H1 (cell line): ENCODE results near the gene SLC12A8. TPM values are rescaled to one million over a fixed set of nuclear protein-coding genes. Genes with fewer than 3 reads are reported as not detected.

Experiments used
- ASH2L ChIP-seq: fragments of 200-600, 300-600 bp; sonication (generic); IDR thresholded peaks from one replicate; pipeline ENCODE4 v1.7.1; 2017; ENCODE audit warnings: low read length
- BACH1 ChIP-seq: IDR thresholded peaks from 2 replicates; pipeline ENCODE4 v1.6.1; 2012; ENCODE audit warnings: low read length, improper control_type of control experiment
- CHD7 ChIP-seq: fragments of 300-600 bp; sonication (generic); IDR thresholded peaks from 2 replicates; pipeline ENCODE4 v1.7.1; 2012; ENCODE audit warnings: low read length, moderate library complexity, mild to moderate bottlenecking, inconsistent platforms; ENCODE audit not compliant: insufficient replicate concordance
- HDAC2 ChIP-seq, 2 experiments: fragments of 300-600 bp in 1 of 2; sonication (generic) in 1 of 2; IDR thresholded peaks; 2 replicates each; pipeline ENCODE4 v1.6.1; 2011 to 2012; ENCODE audit warnings: low read depth in 2 of 2, low read length in 2 of 2, mild to moderate bottlenecking in 2 of 2, moderate library complexity in 2 of 2, borderline replicate concordance in 1 of 2, inconsistent platforms in 1 of 2
- RAD21 ChIP-seq, 2 experiments: IDR thresholded peaks in 1 of 2; conservative IDR thresholded peaks in 1 of 2; 2 replicates each; pipeline ENCODE4 v1.6.1; 2011; ENCODE audit warnings: low read depth in 2 of 2, low read length in 2 of 2, improper control_type of control experiment in 1 of 2, inconsistent platforms in 1 of 2, mild to moderate bottlenecking in 1 of 2, moderate library complexity in 1 of 2
- SIX5 ChIP-seq: IDR thresholded peaks from 2 replicates; pipeline ENCODE4 v1.6.1; 2011; ENCODE audit warnings: mild to moderate bottlenecking, low read depth, low read length
- SP2 ChIP-seq: IDR thresholded peaks from 2 replicates; pipeline ENCODE4 v1.6.1; 2012; ENCODE audit warnings: mild to moderate bottlenecking, low read length, inconsistent platforms
- SUZ12 ChIP-seq: fragments of 200-600 bp; sonication (generic); IDR thresholded peaks from 2 replicates; pipeline ENCODE4 v1.6.1; 2012; ENCODE audit warnings: mild to moderate bottlenecking, inconsistent platforms, low read length, moderate library complexity, mixed read lengths
- TAF7 ChIP-seq: optimal IDR thresholded peaks from 2 replicates; pipeline ENCODE3; 2011; ENCODE audit warnings: low read depth, mild to moderate bottlenecking, inconsistent platforms, low read length, moderate library complexity, borderline replicate concordance
- TCF12 ChIP-seq: IDR thresholded peaks from 2 replicates; pipeline ENCODE4 v1.6.1; 2011; ENCODE audit warnings: low read depth, mild to moderate bottlenecking, low read length
- polyA plus RNA-seq, 7 experiments: library from polyadenylated mRNA; depleted of rRNA in 3 of 7; stranded (reverse) in 5 of 7; unstranded in 2 of 7; fragments of >200 nt in 5 of 7; fragments of 200-250 nt in 2 of 7; gene quantifications; 1 replicate in 5 of 7; 2 replicates in 1 of 7; 4 replicates in 1 of 7; pipeline versions ENCODE4 v1.2.1 to v1.2.3, GENCODE V29; 2011 to 2013; ENCODE audit warnings: missing spikeins in 2 of 7, mixed read lengths in 2 of 7
- total RNA-seq: library from RNA; stranded (reverse); fragmentation: NEBNext Ultra II Directional; extraction: Animal tissue kit (Norgen Biotek cat#: 25700); gene quantifications from 2 replicates; pipeline ENCODE4 v1.2.1, GENCODE V29; 2021

Gene SLC12A8
- total and polyA plus RNA-seq, 2 of the 8 experiments (the other 6 are each of a cell fraction or from before 2014, with no cell fraction given), result 13.7 to 14.4 TPM

- TF ChIP-seq CHD7 (no peak), SP2 (no peak), TCF12 (no peak), SUZ12 (no peak), SIX5 (no peak), RAD21 (IDR thresholded peaks at IDR 0.05 in 1 of 2, conservative IDR thresholded peaks at IDR 0.05 in 1 of 2; ENCODE audit: low read depth in 2 of 2, low read length in 2 of 2) (no peak), TAF7 (no peak), ASH2L (no peak), BACH1 (no peak), HDAC2 (IDR thresholded peaks at IDR 0.05; ENCODE audit: borderline replicate concordance in 1 of 2, low read depth in 2 of 2, low read length in 2 of 2) (no peak)
Measured at GRCh38 chr3:125168711-125169393, 43.7 kb downstream of the SLC12A8 start (continued).
